SK-N-SH treated with all-trans-retinoic acid at 6 μM for 48 hours (cell line): ENCODE results near the gene LGALS7.
A peak's percentile ranks its signal among the peaks of the same experiment; 100 is the strongest.

Source experiments
- ATAC-seq: fragments of 200-7000 bp; cut with Tn5 transposase; 3 replicates; pipeline ENCODE4 v1.9.1; 2020; ENCODE audit warnings: mild to moderate bottlenecking, moderate library complexity
- ARNTL ChIP-seq: fragments of 450-650 bp; formaldehyde crosslinking; IDR thresholded peaks from 2 replicates; pipeline ENCODE4 v1.5.0; 2020; ENCODE audit warnings: low read depth, mild to moderate bottlenecking, moderate library complexity, borderline replicate concordance
- BACH2 ChIP-seq: fragments of 250-450 bp; sonication (Bioruptor Pico); IDR thresholded peaks from 2 replicates; pipeline ENCODE4 v1.9.0; 2021; ENCODE audit warnings: mild to moderate bottlenecking, borderline replicate concordance
- CSDC2 ChIP-seq: fragments of 250-450 bp; sonication (Bioruptor Pico); IDR thresholded peaks from 2 replicates; pipeline ENCODE4 v1.5.0; 2020; ENCODE audit warnings: mild to moderate bottlenecking, moderate library complexity
- ESRRG ChIP-seq: fragments of 250-450 bp; sonication (Bioruptor Pico); IDR thresholded peaks from 2 replicates; pipeline ENCODE4 v1.6.1; 2021; ENCODE audit warnings: mild to moderate bottlenecking
- GLIS3 ChIP-seq: fragments of 250-450 bp; sonication (Bioruptor Pico); IDR thresholded peaks from 2 replicates; pipeline ENCODE4 v1.5.0; 2020; ENCODE audit warnings: mild to moderate bottlenecking, moderate library complexity
- ISL1 ChIP-seq: fragments of 250-450 bp; sonication (Bioruptor Pico); IDR thresholded peaks from 2 replicates; pipeline ENCODE4 v2.1.2; 2022; ENCODE audit warnings: mild to moderate bottlenecking, moderate library complexity
- OSR1 ChIP-seq: fragments of 250-450 bp; sonication (Bioruptor Pico); IDR thresholded peaks from 2 replicates; pipeline ENCODE4 v1.8.0; 2022; ENCODE audit warnings: moderate library complexity, mild to moderate bottlenecking, inconsistent platforms
- RARB ChIP-seq: fragments of 250-450 bp; sonication (Bioruptor Pico); IDR thresholded peaks from 2 replicates; pipeline ENCODE4 v1.8.0; 2021; ENCODE audit warnings: mild to moderate bottlenecking, moderate library complexity
- SNAI2 ChIP-seq: fragments of 250-450 bp; sonication (Bioruptor Pico); IDR thresholded peaks from 2 replicates; pipeline ENCODE4 v1.5.0; 2020; ENCODE audit warnings: mild to moderate bottlenecking, moderate library complexity
- TCF4 ChIP-seq: fragments of 250-450 bp; sonication (Bioruptor Pico); IDR thresholded peaks from 2 replicates; pipeline ENCODE4 v1.8.0; 2021; ENCODE audit warnings: mild to moderate bottlenecking, moderate library complexity, borderline replicate concordance
- TOX ChIP-seq: fragments of 250-450 bp; sonication (Bioruptor Pico); IDR thresholded peaks from 2 replicates; pipeline ENCODE4 v1.8.0; 2021; ENCODE audit warnings: mild to moderate bottlenecking, moderate library complexity, borderline replicate concordance
- ZC3H10 ChIP-seq: fragments of 250-450 bp; sonication (Bioruptor Pico); IDR thresholded peaks from 2 replicates; pipeline ENCODE4 v1.5.1; 2021; ENCODE audit warnings: mild to moderate bottlenecking, moderate library complexity
- ZFP3 ChIP-seq: fragments of 250-450 bp; sonication (Bioruptor Pico); IDR thresholded peaks from 2 replicates; pipeline ENCODE4 v1.5.0; 2020; ENCODE audit warnings: mild to moderate bottlenecking, moderate library complexity
- ZFP30 ChIP-seq: fragments of 450-650 bp; formaldehyde crosslinking; IDR thresholded peaks from 2 replicates; pipeline ENCODE4 v1.5.0; 2022; ENCODE audit warnings: mild to moderate bottlenecking, moderate library complexity
- ZNF565 ChIP-seq: fragments of 450-650 bp; formaldehyde crosslinking; conservative IDR thresholded peaks from 2 replicates; pipeline ENCODE4 v1.5.0; 2020; ENCODE audit warnings: low read depth, mild to moderate bottlenecking, moderate library complexity
- ZNF70 ChIP-seq: fragments of 450-650 bp; formaldehyde crosslinking; IDR thresholded peaks from 2 replicates; pipeline ENCODE4 v1.5.0; 2020; ENCODE audit warnings: mild to moderate bottlenecking, moderate library complexity
- ZNF8 ChIP-seq: fragments of 450-650 bp; formaldehyde crosslinking; IDR thresholded peaks from 2 replicates; pipeline ENCODE4 v1.5.0; 2020; ENCODE audit warnings: mild to moderate bottlenecking, moderate library complexity
- TF ChIP-seq, protein P1 (sequence below): fragments of 250-450 bp; sonication (Bioruptor Pico); IDR thresholded peaks from 2 replicates; pipeline ENCODE4 v1.5.1; 2021; ENCODE audit warnings: mild to moderate bottlenecking, moderate library complexity
- TF ChIP-seq, protein P2 (sequence below): fragments of 250-450 bp; sonication (Bioruptor Pico); IDR thresholded peaks from 2 replicates; pipeline ENCODE4 v1.5.1; 2020; ENCODE audit warnings: low read depth, mild to moderate bottlenecking, moderate library complexity
- TF ChIP-seq, protein P3 (sequence below): fragments of 250-450 bp; sonication (Bioruptor Pico); IDR thresholded peaks from 2 replicates; pipeline ENCODE4 v1.8.0; 2021; ENCODE audit warnings: low read depth, mild to moderate bottlenecking, moderate library complexity, borderline replicate concordance
- TF ChIP-seq, protein P4 (sequence below): fragments of 250-450 bp; sonication (Bioruptor Pico); IDR thresholded peaks from 2 replicates; pipeline ENCODE4 v1.8.0; 2020; ENCODE audit warnings: mild to moderate bottlenecking, moderate library complexity, borderline replicate concordance
- TF ChIP-seq, protein P5 (sequence below): fragments of 250-450 bp; sonication (Bioruptor Pico); IDR thresholded peaks from 2 replicates; pipeline ENCODE4 v1.5.0; 2020; ENCODE audit warnings: mild to moderate bottlenecking, moderate library complexity

Gene LGALS7

DNA sequence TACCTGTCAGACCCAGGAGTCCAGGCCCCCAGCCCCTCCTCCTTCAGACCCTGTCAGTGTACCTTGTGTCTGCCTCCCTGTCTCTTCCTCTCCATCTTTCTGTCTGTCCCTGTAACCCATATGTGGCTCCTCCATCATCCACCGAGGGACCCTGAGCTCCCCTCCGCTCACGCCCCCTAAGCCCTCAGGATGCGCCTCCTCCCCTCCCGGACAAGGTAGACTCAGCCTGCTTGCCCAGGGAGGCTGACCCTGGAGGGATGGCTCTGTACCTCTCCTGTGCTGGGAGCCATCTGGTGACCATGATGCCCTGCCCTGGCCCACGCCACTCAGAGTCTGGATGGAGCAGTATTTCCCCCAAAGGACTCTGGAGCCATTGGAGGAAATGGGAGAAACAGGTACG lies 28.0 kb downstream of the LGALS7 start:
- ATAC-seq = peak; percentile 14; the same call in 2 of the 3 replicates
- TF ChIP-seq, protein P1, sequence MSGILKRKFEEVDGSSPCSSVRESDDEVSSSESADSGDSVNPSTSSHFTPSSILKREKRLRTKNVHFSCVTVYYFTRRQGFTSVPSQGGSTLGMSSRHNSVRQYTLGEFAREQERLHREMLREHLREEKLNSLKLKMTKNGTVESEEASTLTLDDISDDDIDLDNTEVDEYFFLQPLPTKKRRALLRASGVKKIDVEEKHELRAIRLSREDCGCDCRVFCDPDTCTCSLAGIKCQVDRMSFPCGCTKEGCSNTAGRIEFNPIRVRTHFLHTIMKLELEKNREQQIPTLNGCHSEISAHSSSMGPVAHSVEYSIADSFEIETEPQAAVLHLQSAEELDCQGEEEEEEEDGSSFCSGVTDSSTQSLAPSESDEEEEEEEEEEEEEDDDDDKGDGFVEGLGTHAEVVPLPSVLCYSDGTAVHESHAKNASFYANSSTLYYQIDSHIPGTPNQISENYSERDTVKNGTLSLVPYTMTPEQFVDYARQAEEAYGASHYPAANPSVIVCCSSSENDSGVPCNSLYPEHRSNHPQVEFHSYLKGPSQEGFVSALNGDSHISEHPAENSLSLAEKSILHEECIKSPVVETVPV = no peak
- TF ChIP-seq, protein P2, sequence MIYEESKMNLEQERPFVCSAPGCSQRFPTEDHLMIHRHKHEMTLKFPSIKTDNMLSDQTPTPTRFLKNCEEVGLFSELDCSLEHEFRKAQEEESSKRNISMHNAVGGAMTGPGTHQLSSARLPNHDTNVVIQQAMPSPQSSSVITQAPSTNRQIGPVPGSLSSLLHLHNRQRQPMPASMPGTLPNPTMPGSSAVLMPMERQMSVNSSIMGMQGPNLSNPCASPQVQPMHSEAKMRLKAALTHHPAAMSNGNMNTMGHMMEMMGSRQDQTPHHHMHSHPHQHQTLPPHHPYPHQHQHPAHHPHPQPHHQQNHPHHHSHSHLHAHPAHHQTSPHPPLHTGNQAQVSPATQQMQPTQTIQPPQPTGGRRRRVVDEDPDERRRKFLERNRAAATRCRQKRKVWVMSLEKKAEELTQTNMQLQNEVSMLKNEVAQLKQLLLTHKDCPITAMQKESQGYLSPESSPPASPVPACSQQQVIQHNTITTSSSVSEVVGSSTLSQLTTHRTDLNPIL (CRISPR knock-in tag) = no peak
- no peak for TF ChIP-seq ZFP30 (CRISPR knock-in tag)
- TF ChIP-seq, protein P3, sequence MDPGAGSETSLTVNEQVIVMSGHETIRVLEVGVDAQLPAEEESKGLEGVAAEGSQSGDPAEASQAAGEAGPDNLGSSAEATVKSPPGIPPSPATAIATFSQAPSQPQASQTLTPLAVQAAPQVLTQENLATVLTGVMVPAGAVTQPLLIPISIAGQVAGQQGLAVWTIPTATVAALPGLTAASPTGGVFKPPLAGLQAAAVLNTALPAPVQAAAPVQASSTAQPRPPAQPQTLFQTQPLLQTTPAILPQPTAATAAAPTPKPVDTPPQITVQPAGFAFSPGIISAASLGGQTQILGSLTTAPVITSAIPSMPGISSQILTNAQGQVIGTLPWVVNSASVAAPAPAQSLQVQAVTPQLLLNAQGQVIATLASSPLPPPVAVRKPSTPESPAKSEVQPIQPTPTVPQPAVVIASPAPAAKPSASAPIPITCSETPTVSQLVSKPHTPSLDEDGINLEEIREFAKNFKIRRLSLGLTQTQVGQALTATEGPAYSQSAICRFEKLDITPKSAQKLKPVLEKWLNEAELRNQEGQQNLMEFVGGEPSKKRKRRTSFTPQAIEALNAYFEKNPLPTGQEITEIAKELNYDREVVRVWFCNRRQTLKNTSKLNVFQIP (CRISPR knock-in tag) = no peak
- TF ChIP-seq ARNTL (CRISPR knock-in tag) = no peak
- TF ChIP-seq, protein P4, sequence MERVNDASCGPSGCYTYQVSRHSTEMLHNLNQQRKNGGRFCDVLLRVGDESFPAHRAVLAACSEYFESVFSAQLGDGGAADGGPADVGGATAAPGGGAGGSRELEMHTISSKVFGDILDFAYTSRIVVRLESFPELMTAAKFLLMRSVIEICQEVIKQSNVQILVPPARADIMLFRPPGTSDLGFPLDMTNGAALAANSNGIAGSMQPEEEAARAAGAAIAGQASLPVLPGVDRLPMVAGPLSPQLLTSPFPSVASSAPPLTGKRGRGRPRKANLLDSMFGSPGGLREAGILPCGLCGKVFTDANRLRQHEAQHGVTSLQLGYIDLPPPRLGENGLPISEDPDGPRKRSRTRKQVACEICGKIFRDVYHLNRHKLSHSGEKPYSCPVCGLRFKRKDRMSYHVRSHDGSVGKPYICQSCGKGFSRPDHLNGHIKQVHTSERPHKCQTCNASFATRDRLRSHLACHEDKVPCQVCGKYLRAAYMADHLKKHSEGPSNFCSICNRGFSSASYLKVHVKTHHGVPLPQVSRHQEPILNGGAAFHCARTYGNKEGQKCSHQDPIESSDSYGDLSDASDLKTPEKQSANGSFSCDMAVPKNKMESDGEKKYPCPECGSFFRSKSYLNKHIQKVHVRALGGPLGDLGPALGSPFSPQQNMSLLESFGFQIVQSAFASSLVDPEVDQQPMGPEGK (CRISPR knock-in tag) = no peak
- TF ChIP-seq SNAI2 (CRISPR knock-in tag) = no peak
- no peak for TF ChIP-seq ESRRG
- TF ChIP-seq ISL1 (CRISPR knock-in tag) = no peak
- TF ChIP-seq ZC3H10 = no peak
- TF ChIP-seq ZFP3 (CRISPR knock-in tag) = no peak
- TF ChIP-seq GLIS3 (CRISPR knock-in tag) = no peak
- no peak for TF ChIP-seq TCF4 (CRISPR knock-in tag)
- no peak for TF ChIP-seq CSDC2 (CRISPR knock-in tag)
- TF ChIP-seq, protein P5, sequence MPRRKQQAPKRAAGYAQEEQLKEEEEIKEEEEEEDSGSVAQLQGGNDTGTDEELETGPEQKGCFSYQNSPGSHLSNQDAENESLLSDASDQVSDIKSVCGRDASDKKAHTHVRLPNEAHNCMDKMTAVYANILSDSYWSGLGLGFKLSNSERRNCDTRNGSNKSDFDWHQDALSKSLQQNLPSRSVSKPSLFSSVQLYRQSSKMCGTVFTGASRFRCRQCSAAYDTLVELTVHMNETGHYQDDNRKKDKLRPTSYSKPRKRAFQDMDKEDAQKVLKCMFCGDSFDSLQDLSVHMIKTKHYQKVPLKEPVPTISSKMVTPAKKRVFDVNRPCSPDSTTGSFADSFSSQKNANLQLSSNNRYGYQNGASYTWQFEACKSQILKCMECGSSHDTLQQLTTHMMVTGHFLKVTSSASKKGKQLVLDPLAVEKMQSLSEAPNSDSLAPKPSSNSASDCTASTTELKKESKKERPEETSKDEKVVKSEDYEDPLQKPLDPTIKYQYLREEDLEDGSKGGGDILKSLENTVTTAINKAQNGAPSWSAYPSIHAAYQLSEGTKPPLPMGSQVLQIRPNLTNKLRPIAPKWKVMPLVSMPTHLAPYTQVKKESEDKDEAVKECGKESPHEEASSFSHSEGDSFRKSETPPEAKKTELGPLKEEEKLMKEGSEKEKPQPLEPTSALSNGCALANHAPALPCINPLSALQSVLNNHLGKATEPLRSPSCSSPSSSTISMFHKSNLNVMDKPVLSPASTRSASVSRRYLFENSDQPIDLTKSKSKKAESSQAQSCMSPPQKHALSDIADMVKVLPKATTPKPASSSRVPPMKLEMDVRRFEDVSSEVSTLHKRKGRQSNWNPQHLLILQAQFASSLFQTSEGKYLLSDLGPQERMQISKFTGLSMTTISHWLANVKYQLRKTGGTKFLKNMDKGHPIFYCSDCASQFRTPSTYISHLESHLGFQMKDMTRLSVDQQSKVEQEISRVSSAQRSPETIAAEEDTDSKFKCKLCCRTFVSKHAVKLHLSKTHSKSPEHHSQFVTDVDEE (CRISPR knock-in tag) = no peak
- no peak for TF ChIP-seq ZNF8 (CRISPR knock-in tag)
- TF ChIP-seq TOX (CRISPR knock-in tag) = no peak
- TF ChIP-seq BACH2 = no peak
- no peak for TF ChIP-seq RARB (CRISPR knock-in tag)

DNA sequence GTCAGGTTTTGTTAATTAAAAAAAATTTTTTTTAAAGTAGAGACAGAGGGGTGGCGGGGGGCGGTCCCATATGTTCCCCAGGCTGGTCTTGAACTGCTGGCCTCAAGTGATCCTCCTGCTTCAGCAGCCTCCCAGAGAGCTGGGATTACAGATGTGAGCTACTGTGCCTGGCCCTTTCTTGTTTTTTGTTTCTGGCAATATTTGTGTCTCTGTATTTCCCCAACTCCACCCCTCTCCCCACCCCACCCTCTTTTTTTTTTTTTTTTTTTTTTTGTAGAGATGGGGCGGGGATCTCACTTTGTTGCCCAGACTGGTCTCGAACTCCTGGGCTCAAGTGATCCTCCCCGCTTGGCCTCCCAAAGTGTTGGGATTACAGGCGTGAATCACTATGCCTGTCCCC lies 28.4 kb downstream of the LGALS7 start:
- no peak for ATAC-seq
- TF ChIP-seq, protein P4 (CRISPR knock-in tag) = no peak
- TF ChIP-seq ESRRG = no peak
- no peak for TF ChIP-seq GLIS3 (CRISPR knock-in tag)
- TF ChIP-seq ISL1 (CRISPR knock-in tag) = no peak
- TF ChIP-seq, protein P2 (CRISPR knock-in tag) = no peak
- TF ChIP-seq, protein P1 = no peak
- no peak for TF ChIP-seq TCF4 (CRISPR knock-in tag)
- no peak for TF ChIP-seq ZFP3 (CRISPR knock-in tag)
- TF ChIP-seq, protein P5 (CRISPR knock-in tag) = no peak
- no peak for TF ChIP-seq TOX (CRISPR knock-in tag)
- no peak for TF ChIP-seq ZNF565 (CRISPR knock-in tag)
- TF ChIP-seq ZC3H10 = no peak
- TF ChIP-seq ZNF8 (CRISPR knock-in tag) = no peak
- no peak for TF ChIP-seq SNAI2 (CRISPR knock-in tag)
- TF ChIP-seq ZNF70 (CRISPR knock-in tag) = no peak
- TF ChIP-seq OSR1 (CRISPR knock-in tag) = no peak
- no peak for TF ChIP-seq CSDC2 (CRISPR knock-in tag)
